ENCODE measurements around the gene OR6C2. TPM values are rescaled to one million over a fixed set of nuclear protein-coding genes. Genes with fewer than 3 reads are reported as not detected.

The OR6C2 gene
- total RNA-seq, result not detected in 2 replicates

DNA sequence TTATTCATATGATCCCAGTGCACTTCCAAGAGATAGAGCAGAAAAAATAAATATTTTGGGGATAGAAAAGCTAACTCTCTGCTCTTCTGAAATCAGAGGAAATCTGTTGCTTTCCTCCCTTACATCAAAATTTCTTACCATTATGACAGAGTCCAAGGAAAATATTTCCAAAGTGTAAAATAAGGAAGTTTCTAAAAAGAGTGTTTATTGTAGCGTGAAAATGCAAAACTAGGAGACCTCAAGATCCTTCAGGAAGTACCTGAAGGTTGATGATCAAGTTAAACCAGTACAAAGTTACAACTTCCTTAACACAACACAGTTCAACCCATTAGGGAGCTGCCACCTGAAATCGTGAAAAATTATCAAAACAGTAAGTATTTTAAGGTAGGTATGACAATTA is at the start of gene OR6C2:
OR6C2 (plus strand) TSS at position 301 of the 400 bp plus-strand sequence. CDS start 8,138 bp downstream, outside the sequence.

DNA sequence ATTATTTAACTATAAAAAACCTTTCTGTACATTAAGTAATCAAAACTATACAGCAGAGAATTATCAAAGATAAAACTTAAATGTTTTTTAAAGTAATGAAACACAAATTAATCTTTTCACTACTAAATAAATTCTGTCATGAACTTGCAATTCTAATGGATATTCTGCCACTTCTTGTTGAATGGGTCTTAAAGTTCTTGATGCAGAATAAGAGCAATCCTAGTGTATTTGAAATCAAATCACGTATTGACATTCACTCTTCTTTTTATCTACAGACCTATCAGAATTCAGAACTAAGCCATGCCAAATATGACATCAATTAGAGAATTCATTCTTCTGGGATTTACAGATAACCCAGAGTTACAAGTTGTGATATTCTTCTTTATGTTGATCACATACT is 43.6 kb upstream of the OR6C2 start, which contains the start of gene OR6C65:
OR6C65 (plus strand) TSS at position 301 of the 400 bp plus-strand sequence; CDS start at position 301, 0 bp downstream.

GRCh38 chr12:55425954-55426353 is 17.9 kb upstream of the OR6C2 start, which contains the start of gene OR6C76:
Gene OR6C76, plus strand, starts transcription at chr12:55426254. Its CDS starts 0 bp downstream, at chr12:55426254.

GRCh38 chr12:55470088-55470829 is 26.4 kb downstream of the OR6C2 start, which contains the start of gene OR6C70:
Gene OR6C70, minus strand, starts transcription at chr12:55470138. Its CDS starts 0 bp downstream, at chr12:55470138.

DNA sequence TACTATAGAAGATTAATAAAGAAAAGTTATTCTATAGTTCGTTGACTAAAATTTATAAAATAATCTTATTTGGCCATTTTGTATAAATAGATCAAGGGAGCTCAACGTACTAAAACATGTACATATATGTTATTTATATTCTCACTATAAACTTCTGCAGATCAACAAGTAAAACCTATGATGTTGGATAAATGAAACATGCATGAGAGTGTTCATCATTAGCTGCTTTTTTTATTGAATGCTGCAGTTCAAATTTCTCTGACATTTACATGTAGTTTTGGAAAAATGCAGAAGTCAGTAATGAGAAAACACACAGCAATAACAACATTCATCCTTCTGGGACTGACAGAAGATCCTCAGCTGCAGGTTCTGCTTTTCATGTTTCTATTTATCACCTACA is 48.2 kb downstream of the OR6C2 start, which contains the start of gene OR6C68:
OR6C68 (plus strand) TSS at position 301 of the 400 bp plus-strand sequence; CDS start at position 301, 0 bp downstream.

Other genes with a start within 250 kb of the OR6C2 start
- gene OR10A7, start 223.1 kb upstream of the OR6C2 start, total RNA-seq, result not detected in 2 replicates
- not detected in 2 replicates for gene OR6C74, start 199.5 kb upstream of the OR6C2 start, total RNA-seq
- gene OR6C6, start 147.5 kb upstream of the OR6C2 start, total RNA-seq, result not detected in 2 replicates
- gene OR6C1, start 129.7 kb upstream of the OR6C2 start, total RNA-seq, result not detected in 2 replicates
- not detected in 2 replicates for gene OR6C3, start 113.3 kb upstream of the OR6C2 start, total RNA-seq
- not detected in 2 replicates for gene OR6C75, start 81.1 kb upstream of the OR6C2 start, total RNA-seq
- gene OR6C65, start 43.5 kb upstream of the OR6C2 start, total RNA-seq, result not detected in 2 replicates
- gene OR6C76, start 17.8 kb upstream of the OR6C2 start, total RNA-seq, result not detected in 2 replicates
- not detected in 2 replicates for gene OR6C70, start 26.1 kb downstream of the OR6C2 start, total RNA-seq
- not detected in 2 replicates for gene OR6C68, start 48.3 kb downstream of the OR6C2 start, total RNA-seq
- not detected in 2 replicates for gene OR6C4, start 105.5 kb downstream of the OR6C2 start, total RNA-seq
- gene OR2AP1, start 128.4 kb downstream of the OR6C2 start, total RNA-seq, result not detected in 2 replicates
- not detected in 2 replicates for gene OR10P1, start 192.8 kb downstream of the OR6C2 start, total RNA-seq